Endodermal cell (in vitro differentiated cells): ENCODE data around the gene UBE2L5. TPM values are rescaled to one million over a fixed set of nuclear protein-coding genes. Genes with fewer than 3 reads are reported as not detected.
A peak's percentile ranks its signal among the peaks of the same experiment; 100 is the strongest.

Experiments
- DNase-seq: peaks from one replicate; pipeline ENCODE4 v3.0.0-alpha.2; 2017
- H3K27ac ChIP-seq: 2 replicates; pipeline ENCODE4 v1.5.1; 2013; ENCODE audit warnings: mild to moderate bottlenecking, low read depth, low read length, moderate library complexity
- H3K27me3 ChIP-seq: 2 replicates; pipeline ENCODE4 v1.6.1; 2013; ENCODE audit warnings: mild to moderate bottlenecking, low read length, moderate library complexity; ENCODE audit not compliant: insufficient read depth, control insufficient read depth, poor library complexity, severe bottlenecking
- H3K36me3 ChIP-seq: 2 replicates; pipeline ENCODE4 v1.7.0; 2013; ENCODE audit warnings: mild to moderate bottlenecking, low read length, moderate library complexity; ENCODE audit not compliant: control insufficient read depth, insufficient read depth
- H3K4me1 ChIP-seq: one replicate; pipeline ENCODE4 v1.7.0; 2013; ENCODE audit warnings: low read length; ENCODE audit not compliant: control insufficient read depth, insufficient read depth
- H3K4me3 ChIP-seq: 2 replicates; pipeline ENCODE4 v1.5.1; 2013; ENCODE audit warnings: mild to moderate bottlenecking, low read length, moderate library complexity
- H3K9ac ChIP-seq: 2 replicates; pipeline ENCODE4 v1.6.1; 2013; ENCODE audit warnings: mild to moderate bottlenecking, low read length, moderate library complexity; ENCODE audit not compliant: poor library complexity, severe bottlenecking; ENCODE audit errors: extremely low read depth
- H3K9me3 ChIP-seq: 2 replicates; pipeline ENCODE4 v1.6.1; 2013; ENCODE audit warnings: mild to moderate bottlenecking, low read length, moderate library complexity; ENCODE audit not compliant: control insufficient read depth
- H3K27ac Mint-ChIP-seq: 2 replicates; pipeline ENCODE4 v1.8.0; 2020; ENCODE audit warnings: mixed read lengths
- H3K27me3 Mint-ChIP-seq: 2 replicates; pipeline ENCODE4 v1.8.0; 2021; ENCODE audit warnings: mild to moderate bottlenecking, mixed read lengths; ENCODE audit not compliant: insufficient read depth
- H3K36me3 Mint-ChIP-seq: 2 replicates; pipeline ENCODE4 v1.8.0; 2020; ENCODE audit warnings: low read depth, mixed read lengths
- H3K4me1 Mint-ChIP-seq: 2 replicates; pipeline ENCODE4 v1.8.0; 2020; ENCODE audit warnings: mixed read lengths
- H3K4me3 Mint-ChIP-seq: 2 replicates; pipeline ENCODE4 v1.8.0; 2020; ENCODE audit warnings: mild to moderate bottlenecking, moderate library complexity, mixed read lengths
- H3K9me3 Mint-ChIP-seq: 2 replicates; pipeline ENCODE4 v1.8.0; 2020; ENCODE audit warnings: mild to moderate bottlenecking, mixed read lengths
- whole genome bisulfite sequencing, 2 experiments: methylation state at CpG; one replicate each; pipeline versions ENCODE4 v1.1.5 to v1.1.7; 2013; ENCODE audit warnings: missing lambda C conversion rate in 2 of 2, mixed read lengths in 1 of 2; ENCODE audit not compliant: insufficient coverage in 1 of 2, insufficient read length in 1 of 2; 5-methylcytosine and 5-hydroxymethylcytosine counted together
- total RNA-seq, 2 donors: library from RNA; stranded (reverse); fragmentation: NEBNext Ultra II Directional in 1 of 2; extraction: Animal tissue kit (Norgen Biotek cat#: 25700) in 1 of 2; gene quantifications; 2 replicates in 1 of 2; 3 replicates in 1 of 2; pipeline ENCODE4 v1.2.1, GENCODE V29; 2021
- TF ChIP-seq, protein P1 (sequence below): fragments of 200-600 bp; sonication (generic); conservative IDR thresholded peaks from 2 replicates; pipeline ENCODE4 v1.5.0; 2021; ENCODE audit warnings: antibody characterized with exemption, mild to moderate bottlenecking

The UBE2L5 gene
- total RNA-seq, 2 donors from 2014 or later, result not detected

DNA sequence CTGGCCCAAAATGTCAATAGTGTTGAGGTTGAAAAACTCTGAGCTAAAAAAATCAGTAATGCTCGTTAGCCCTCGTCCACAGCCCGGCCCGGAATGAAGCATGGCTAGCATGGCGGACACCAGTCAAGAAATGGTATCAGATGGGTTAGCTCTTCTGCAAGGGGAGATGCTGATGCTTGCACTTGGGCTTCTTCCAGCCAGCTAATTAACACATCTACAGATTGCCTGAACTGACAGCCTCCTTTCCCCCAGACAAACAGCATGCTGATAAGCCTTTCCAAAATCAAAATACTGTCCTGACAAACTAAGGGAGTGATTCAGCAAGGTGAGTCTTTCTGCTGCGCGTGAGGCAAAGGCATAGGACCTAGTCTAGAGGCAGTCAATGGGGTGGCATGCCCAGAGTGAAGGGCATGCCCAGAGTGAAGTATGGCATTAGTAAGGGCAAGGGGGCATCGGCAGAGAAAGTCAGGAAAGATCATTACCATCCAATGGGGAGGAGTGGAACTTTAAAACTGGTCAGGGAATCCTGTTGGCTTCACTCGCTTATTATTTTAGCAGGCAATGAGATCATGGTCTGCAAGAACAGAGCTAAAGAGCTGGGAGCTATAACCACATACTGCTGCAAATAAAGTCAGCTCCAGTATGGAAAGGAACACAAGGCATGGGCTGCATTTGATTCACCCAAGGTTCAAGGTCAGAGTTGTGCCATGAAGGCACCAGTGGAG lies 30.2 kb upstream of the UBE2L5 start:
- H3K4me3 ChIP-seq, result no peak overlapping the region
- WGBS, 2 experiments, result 94 to 97% methylated on average over 4 to 9 of the region's 9 CpGs
- H3K9ac ChIP-seq, result no peak overlapping the region
- no peak overlapping the region for H3K27ac Mint-ChIP-seq
- H3K4me1 Mint-ChIP-seq, result peaks cover 30% of the 10 kb centered on the region
- TF ChIP-seq, protein P1, sequence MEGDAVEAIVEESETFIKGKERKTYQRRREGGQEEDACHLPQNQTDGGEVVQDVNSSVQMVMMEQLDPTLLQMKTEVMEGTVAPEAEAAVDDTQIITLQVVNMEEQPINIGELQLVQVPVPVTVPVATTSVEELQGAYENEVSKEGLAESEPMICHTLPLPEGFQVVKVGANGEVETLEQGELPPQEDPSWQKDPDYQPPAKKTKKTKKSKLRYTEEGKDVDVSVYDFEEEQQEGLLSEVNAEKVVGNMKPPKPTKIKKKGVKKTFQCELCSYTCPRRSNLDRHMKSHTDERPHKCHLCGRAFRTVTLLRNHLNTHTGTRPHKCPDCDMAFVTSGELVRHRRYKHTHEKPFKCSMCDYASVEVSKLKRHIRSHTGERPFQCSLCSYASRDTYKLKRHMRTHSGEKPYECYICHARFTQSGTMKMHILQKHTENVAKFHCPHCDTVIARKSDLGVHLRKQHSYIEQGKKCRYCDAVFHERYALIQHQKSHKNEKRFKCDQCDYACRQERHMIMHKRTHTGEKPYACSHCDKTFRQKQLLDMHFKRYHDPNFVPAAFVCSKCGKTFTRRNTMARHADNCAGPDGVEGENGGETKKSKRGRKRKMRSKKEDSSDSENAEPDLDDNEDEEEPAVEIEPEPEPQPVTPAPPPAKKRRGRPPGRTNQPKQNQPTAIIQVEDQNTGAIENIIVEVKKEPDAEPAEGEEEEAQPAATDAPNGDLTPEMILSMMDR, result no peak
- no peaks in the 10 kb centered on the region for H3K36me3 Mint-ChIP-seq
- H3K27me3 ChIP-seq, result no peaks in the 10 kb centered on the region
- H3K4me3 Mint-ChIP-seq, result no peak overlapping the region
- H3K9me3 Mint-ChIP-seq, result no peaks in the 10 kb centered on the region
- H3K27me3 Mint-ChIP-seq, result peaks cover 3% of the 10 kb centered on the region
- H3K27ac ChIP-seq, result no peak overlapping the region
- no peaks in the 10 kb centered on the region for H3K9me3 ChIP-seq
- H3K36me3 ChIP-seq, result no peaks in the 10 kb centered on the region
- no peaks in the 10 kb centered on the region for H3K4me1 ChIP-seq
- DNase-seq, result no peak

GRCh38 chr13:30392681-30393045 lies 29.6 kb upstream of the UBE2L5 start:
- Mint-ChIP-seq H3K27me3 (peaks cover 3% of the 10 kb centered on the region), H3K4me1 (peaks cover 30% of the 10 kb centered on the region), H3K9me3 (no peaks in the 10 kb centered on the region), H3K4me3 (no peak overlapping the region), H3K27ac (no peak overlapping the region), H3K36me3 (no peaks in the 10 kb centered on the region)
- no peak overlapping the region for H3K27ac ChIP-seq
- no peaks in the 10 kb centered on the region for H3K4me1 ChIP-seq
- H3K36me3 ChIP-seq, result no peaks in the 10 kb centered on the region
- no peak overlapping the region for H3K4me3 ChIP-seq
- no peak for DNase-seq
- H3K9ac ChIP-seq, result no peak overlapping the region
- WGBS, 2 experiments, result 78 to 89% methylated on average over 4 to 5 of the region's 5 CpGs
- TF ChIP-seq, protein P1, result no peak
- H3K9me3 ChIP-seq, result no peaks in the 10 kb centered on the region
- H3K27me3 ChIP-seq, result no peaks in the 10 kb centered on the region

GRCh38 chr13:30394751-30395191 lies 27.5 kb upstream of the UBE2L5 start:
- Histone ChIP-seq H3K27me3 (no peaks in the 10 kb centered on the region), H3K9ac (no peak overlapping the region), H3K27ac (no peak overlapping the region), H3K4me3 (peak overlapping the region; percentile 77), H3K36me3 (no peaks in the 10 kb centered on the region), H3K4me1 (no peaks in the 10 kb centered on the region), H3K9me3 (no peaks in the 10 kb centered on the region)
- Mint-ChIP-seq H3K27ac (peak overlapping the region; percentile 92), H3K4me1 (peaks cover 25% of the 10 kb centered on the region), H3K9me3 (no peaks in the 10 kb centered on the region), H3K27me3 (peaks cover 3% of the 10 kb centered on the region), H3K36me3 (no peaks in the 10 kb centered on the region), H3K4me3 (peak overlapping the region; percentile 58)
- TF ChIP-seq, protein P1, result peak; percentile 36
- WGBS, 2 experiments, result 43 to 52% methylated on average over 4 to 7 of the region's 7 CpGs
- no peak for DNase-seq
